SH-SY5Y (cell line): ENCODE data around the gene MCU.

ENCODE experiments used
- GATA2 ChIP-seq: IDR thresholded peaks from 2 replicates; pipeline ENCODE4 v1.6.1; 2011; ENCODE audit warnings: mild to moderate bottlenecking, low read depth, low read length
- GATA3 ChIP-seq: IDR thresholded peaks from 2 replicates; pipeline ENCODE4 v1.6.1; 2011; ENCODE audit warnings: low read depth, mild to moderate bottlenecking, low read length, moderate library complexity

- TF ChIP-seq GATA2 (no peak), GATA3 (no peak)
Measured at GRCh38 chr10:72879245-72879644, 187.3 kb downstream of the MCU start.
